Measurements from ENCODE around the gene GRM3. TPM values are rescaled to one million over a fixed set of nuclear protein-coding genes. Genes with fewer than 3 reads are reported as not detected.

GRM3 gene
- total and polyA plus RNA-seq, 2 donors (not counting 1 experiment from before 2014, with no cell fraction given) = not detected

DNA sequence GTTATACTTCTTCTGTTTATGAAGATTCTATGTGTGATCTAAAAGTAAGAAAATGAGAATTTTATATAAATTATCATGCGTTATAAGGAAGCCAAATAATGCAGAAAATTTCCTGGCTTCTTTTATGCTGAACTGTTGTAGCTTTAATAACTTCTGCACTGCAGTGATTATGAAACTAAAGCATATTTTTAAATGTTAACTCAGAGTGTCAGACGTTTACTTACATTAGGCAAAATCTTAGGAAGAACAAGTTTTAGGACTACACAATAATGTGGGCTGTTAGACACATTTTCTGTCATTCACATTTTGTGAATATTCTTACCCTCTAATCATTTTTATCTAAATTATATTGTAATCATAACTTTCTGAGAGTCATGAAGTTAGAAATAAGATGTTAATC lies 22.0 kb downstream of the GRM3 start:
- no peaks in the 10 kb centered on the region for H4K20me1 ChIP-seq (ENCODE audit: control insufficient read depth, extremely low read depth, insufficient read depth, low read length)
- no peaks in the 10 kb centered on the region for H3K36me3 ChIP-seq (ENCODE audit: control insufficient read depth, insufficient read depth, low read length)
- DNase-seq (ENCODE audit: low read depth in 2 of 2) = no peak
- H3K27ac ChIP-seq (ENCODE audit: insufficient read depth, low read length) = no peak overlapping the region
- H2AFZ ChIP-seq (ENCODE audit: low read length) = no peak overlapping the region
- H3K4me2 ChIP-seq (ENCODE audit: extremely low read depth, insufficient read depth, low read length) = no peak overlapping the region
- H3K27me3 ChIP-seq (ENCODE audit: control insufficient read depth, insufficient read depth, low read length) = no peaks in the 10 kb centered on the region
- no peak overlapping the region for H3K9ac ChIP-seq (ENCODE audit: insufficient read depth, low read length)
- TF ChIP-seq EZH2 (IDR thresholded peaks at IDR 0.05; ENCODE audit: low read length, missing control alignments) = no peak
- TF ChIP-seq, protein P1, sequence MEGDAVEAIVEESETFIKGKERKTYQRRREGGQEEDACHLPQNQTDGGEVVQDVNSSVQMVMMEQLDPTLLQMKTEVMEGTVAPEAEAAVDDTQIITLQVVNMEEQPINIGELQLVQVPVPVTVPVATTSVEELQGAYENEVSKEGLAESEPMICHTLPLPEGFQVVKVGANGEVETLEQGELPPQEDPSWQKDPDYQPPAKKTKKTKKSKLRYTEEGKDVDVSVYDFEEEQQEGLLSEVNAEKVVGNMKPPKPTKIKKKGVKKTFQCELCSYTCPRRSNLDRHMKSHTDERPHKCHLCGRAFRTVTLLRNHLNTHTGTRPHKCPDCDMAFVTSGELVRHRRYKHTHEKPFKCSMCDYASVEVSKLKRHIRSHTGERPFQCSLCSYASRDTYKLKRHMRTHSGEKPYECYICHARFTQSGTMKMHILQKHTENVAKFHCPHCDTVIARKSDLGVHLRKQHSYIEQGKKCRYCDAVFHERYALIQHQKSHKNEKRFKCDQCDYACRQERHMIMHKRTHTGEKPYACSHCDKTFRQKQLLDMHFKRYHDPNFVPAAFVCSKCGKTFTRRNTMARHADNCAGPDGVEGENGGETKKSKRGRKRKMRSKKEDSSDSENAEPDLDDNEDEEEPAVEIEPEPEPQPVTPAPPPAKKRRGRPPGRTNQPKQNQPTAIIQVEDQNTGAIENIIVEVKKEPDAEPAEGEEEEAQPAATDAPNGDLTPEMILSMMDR (conservative IDR thresholded peaks at IDR 0.05 in 1 of 2, IDR thresholded peaks at IDR 0.05 in 1 of 2; ENCODE audit: low read depth in 1 of 2, low read length in 2 of 2) = no peak
- H3K9me3 ChIP-seq (ENCODE audit: control insufficient read depth, insufficient read depth, low read depth, low read length) = no peaks in the 10 kb centered on the region
- no peaks in the 10 kb centered on the region for H3K4me1 ChIP-seq (ENCODE audit: control insufficient read depth, extremely low read depth, insufficient read depth, low read length)
- H3K79me2 ChIP-seq (ENCODE audit: control insufficient read depth, insufficient read depth, low read length) = no peaks in the 10 kb centered on the region
- H3K4me3 ChIP-seq (replicated peaks in 1 of 4; ENCODE audit: control extremely low read depth in 1 of 4, insufficient read depth in 1 of 4, low read depth in 3 of 4, low read length in 4 of 4) = no peak overlapping the region

DNA sequence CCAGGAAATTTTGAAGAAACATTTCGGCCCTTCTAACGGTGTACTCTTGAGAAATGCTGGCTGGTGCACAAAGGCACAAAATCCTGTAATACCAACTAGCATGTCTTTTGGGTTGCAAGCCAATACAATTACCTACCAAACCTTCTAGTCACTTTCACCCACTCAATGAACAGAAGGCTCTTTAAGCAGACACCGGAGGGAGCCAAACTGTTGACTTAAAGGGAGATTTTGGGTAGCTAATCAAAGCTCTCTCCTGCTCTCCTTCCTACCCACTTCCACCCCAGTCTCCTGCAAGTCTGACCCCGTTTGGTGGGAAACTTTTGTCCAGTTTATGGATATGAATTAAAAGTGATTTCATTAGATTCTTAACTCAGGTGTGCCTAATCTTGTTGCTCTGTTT lies 24.0 kb downstream of the GRM3 start:
- H3K9me3 ChIP-seq (ENCODE audit: control insufficient read depth, insufficient read depth, low read depth, low read length) = no peaks in the 10 kb centered on the region
- H3K4me2 ChIP-seq (ENCODE audit: extremely low read depth, insufficient read depth, low read length) = no peak overlapping the region
- no peak overlapping the region for H3K9ac ChIP-seq (ENCODE audit: insufficient read depth, low read length)
- no peak overlapping the region for H2AFZ ChIP-seq (ENCODE audit: low read length)
- no peak overlapping the region for H3K27ac ChIP-seq (ENCODE audit: insufficient read depth, low read length)
- no peak for DNase-seq (ENCODE audit: low read depth in 2 of 2)
- no peaks in the 10 kb centered on the region for H4K20me1 ChIP-seq (ENCODE audit: control insufficient read depth, extremely low read depth, insufficient read depth, low read length)
- TF ChIP-seq, protein P1 (conservative IDR thresholded peaks at IDR 0.05 in 1 of 2, IDR thresholded peaks at IDR 0.05 in 1 of 2; ENCODE audit: low read depth in 1 of 2, low read length in 2 of 2) = no peak
- no peak for TF ChIP-seq EZH2 (IDR thresholded peaks at IDR 0.05; ENCODE audit: low read length, missing control alignments)
- H3K27me3 ChIP-seq (ENCODE audit: control insufficient read depth, insufficient read depth, low read length) = no peaks in the 10 kb centered on the region
- H3K36me3 ChIP-seq (ENCODE audit: control insufficient read depth, insufficient read depth, low read length) = no peaks in the 10 kb centered on the region
- no peaks in the 10 kb centered on the region for H3K4me1 ChIP-seq (ENCODE audit: control insufficient read depth, extremely low read depth, insufficient read depth, low read length)
- H3K4me3 ChIP-seq (replicated peaks in 1 of 4; ENCODE audit: control extremely low read depth in 1 of 4, insufficient read depth in 1 of 4, low read depth in 3 of 4, low read length in 4 of 4) = no peak overlapping the region
- no peaks in the 10 kb centered on the region for H3K79me2 ChIP-seq (ENCODE audit: control insufficient read depth, insufficient read depth, low read length)

DNA sequence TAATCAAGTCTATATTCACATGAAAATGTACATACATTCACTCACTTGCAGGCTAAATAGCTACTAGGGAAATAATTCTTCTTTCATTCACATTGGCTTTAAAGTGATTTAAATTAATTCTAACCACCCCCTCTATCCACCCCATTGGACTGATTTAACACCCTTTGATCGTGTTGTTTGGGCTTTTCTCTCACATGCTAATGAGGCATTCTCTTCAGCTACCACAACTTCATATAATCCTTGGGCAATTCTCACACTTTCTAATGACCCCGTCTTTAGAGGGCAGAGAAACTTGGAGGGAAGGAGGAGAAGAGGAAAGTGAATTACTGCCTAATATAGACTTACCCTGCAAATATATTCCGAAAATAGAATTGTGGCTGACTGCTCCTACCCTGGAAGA lies 24.6 kb downstream of the GRM3 start:
- Histone ChIP-seq H3K27me3 (ENCODE audit: control insufficient read depth, insufficient read depth, low read length) (no peaks in the 10 kb centered on the region), H3K9ac (ENCODE audit: insufficient read depth, low read length) (no peak overlapping the region), H4K20me1 (ENCODE audit: control insufficient read depth, extremely low read depth, insufficient read depth, low read length) (no peaks in the 10 kb centered on the region), H3K4me1 (ENCODE audit: control insufficient read depth, extremely low read depth, insufficient read depth, low read length) (no peaks in the 10 kb centered on the region), H3K79me2 (ENCODE audit: control insufficient read depth, insufficient read depth, low read length) (no peaks in the 10 kb centered on the region), H3K27ac (ENCODE audit: insufficient read depth, low read length) (no peak overlapping the region), H3K9me3 (ENCODE audit: control insufficient read depth, insufficient read depth, low read depth, low read length) (no peaks in the 10 kb centered on the region), H3K4me2 (ENCODE audit: extremely low read depth, insufficient read depth, low read length) (no peak overlapping the region), H3K4me3 (replicated peaks in 1 of 4; ENCODE audit: control extremely low read depth in 1 of 4, insufficient read depth in 1 of 4, low read depth in 3 of 4, low read length in 4 of 4) (no peak overlapping the region), H3K36me3 (ENCODE audit: control insufficient read depth, insufficient read depth, low read length) (no peaks in the 10 kb centered on the region), H2AFZ (ENCODE audit: low read length) (no peak overlapping the region)
- no peak for DNase-seq (ENCODE audit: low read depth in 2 of 2)
- TF ChIP-seq, protein P1 (conservative IDR thresholded peaks at IDR 0.05 in 1 of 2, IDR thresholded peaks at IDR 0.05 in 1 of 2; ENCODE audit: low read depth in 1 of 2, low read length in 2 of 2) = no peak
- no peak for TF ChIP-seq EZH2 (IDR thresholded peaks at IDR 0.05; ENCODE audit: low read length, missing control alignments)
